ENCODE measurements around the gene RPUSD1.
"Not testable (repeated sequence)": the region's sequence is repeated elsewhere in the genome, so short reads cannot be mapped to it uniquely, and the experiment has no call there.

RPUSD1 gene, protein sequence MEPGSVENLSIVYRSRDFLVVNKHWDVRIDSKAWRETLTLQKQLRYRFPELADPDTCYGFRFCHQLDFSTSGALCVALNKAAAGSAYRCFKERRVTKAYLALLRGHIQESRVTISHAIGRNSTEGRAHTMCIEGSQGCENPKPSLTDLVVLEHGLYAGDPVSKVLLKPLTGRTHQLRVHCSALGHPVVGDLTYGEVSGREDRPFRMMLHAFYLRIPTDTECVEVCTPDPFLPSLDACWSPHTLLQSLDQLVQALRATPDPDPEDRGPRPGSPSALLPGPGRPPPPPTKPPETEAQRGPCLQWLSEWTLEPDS

DNA sequence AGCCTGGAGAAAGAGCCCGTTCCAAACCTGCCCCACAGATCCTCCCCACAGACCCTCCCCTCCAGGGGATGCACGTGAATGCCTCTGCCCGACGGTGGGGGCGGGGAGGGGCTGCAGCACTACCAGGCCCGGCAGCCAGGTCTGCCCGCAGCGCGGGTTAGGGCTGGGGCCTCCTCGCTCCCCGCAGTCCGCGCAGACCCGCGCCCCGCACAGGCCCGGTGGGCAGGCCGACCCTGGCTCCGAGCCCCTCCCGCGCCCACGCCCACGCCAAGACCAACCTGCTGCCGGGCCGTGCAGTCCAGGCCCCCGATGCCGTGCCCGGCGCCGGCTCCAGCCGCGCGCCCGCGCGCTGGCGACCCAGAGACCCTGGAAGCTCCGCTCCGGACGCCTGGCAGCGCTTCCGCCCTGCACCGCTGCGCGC lies at the start of gene RPUSD1:
Gene RPUSD1 (minus strand): TSS at position 404 of the 421 bp plus-strand sequence. CDS start 644 bp downstream, outside the sequence.
- no peak for DNase-seq

DNA sequence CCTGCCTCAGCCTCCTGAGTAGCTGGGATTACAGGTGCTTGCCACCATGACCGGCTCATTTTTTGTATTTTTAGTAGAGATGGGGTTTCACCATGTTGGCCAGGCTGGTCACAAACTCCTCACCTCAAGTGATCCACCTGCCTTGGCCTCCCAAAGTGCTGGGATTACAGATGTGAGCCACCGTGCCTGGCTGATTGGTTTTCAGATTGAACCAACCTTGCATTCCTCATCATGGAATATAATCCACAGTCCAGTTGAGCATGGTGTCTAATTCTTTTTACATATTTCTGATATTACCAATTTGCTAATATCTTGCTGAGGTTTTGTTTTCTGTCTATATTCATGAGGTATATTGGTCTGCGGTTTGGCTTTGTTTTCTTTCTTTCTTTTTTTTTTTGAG lies 48.6 kb upstream of the RPUSD1 start:
- DNase-seq, result not testable (repeated sequence)

DNA sequence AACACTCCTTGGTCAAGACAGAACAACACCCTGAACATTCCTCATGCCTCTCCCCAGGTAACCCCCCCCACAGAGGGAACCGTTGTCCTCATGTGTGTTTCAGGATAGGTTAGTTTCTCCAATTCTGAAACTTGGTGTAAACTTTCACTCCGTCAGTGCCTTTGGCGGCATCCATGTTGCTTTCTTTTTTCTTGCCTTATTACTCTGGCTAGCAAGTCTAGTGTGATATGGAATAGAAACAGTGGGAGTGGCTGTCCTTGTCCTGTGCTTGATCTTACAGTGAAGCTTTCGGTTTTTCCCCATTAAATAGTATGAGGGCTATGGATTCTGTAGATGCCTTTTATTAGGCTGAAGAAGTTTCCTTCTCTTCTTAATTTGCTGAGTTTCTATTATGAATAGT lies 48.0 kb upstream of the RPUSD1 start:
- no peak for DNase-seq

DNA sequence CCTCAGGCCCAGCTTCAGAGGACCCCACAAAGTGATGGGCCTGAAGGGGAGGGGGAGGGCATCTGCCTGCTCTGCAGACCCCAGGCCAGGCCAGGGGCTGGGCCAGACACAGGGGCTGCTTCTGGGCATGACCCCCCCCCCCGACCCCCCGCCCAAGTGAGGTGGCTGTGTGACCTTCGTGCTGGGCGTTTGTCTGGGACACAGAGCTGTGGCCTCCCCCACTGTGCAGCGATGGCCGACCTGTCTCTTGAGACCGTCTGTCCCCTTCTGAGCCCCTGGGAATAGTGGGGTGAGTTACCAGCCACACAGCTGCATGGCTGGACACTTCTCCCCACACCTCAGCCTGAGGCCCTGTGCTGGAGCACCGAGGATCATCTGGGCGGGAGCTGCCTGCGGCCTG lies 47.2 kb upstream of the RPUSD1 start:
- no peak for DNase-seq

DNA sequence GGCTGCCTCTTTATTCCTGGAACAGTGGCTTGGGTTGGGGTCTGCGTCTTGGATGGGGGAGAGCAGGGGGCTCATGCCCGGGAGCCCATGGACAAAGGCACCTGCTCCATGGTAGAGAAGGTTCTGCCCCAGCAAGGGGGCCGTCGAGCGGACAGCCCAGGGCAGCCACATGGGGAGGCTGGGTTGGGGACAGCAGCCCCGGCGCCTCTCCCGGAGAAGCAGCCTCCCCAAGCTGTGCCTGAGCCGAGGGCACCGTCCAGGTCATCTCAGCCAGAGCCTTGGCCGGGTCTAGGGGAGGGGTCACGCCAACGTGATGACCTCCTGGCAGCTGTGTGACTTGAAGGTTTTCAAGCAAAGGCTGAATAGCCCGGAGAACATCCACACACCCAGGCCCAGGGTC lies 45.2 kb upstream of the RPUSD1 start:
- DNase-seq, result no peak

DNA sequence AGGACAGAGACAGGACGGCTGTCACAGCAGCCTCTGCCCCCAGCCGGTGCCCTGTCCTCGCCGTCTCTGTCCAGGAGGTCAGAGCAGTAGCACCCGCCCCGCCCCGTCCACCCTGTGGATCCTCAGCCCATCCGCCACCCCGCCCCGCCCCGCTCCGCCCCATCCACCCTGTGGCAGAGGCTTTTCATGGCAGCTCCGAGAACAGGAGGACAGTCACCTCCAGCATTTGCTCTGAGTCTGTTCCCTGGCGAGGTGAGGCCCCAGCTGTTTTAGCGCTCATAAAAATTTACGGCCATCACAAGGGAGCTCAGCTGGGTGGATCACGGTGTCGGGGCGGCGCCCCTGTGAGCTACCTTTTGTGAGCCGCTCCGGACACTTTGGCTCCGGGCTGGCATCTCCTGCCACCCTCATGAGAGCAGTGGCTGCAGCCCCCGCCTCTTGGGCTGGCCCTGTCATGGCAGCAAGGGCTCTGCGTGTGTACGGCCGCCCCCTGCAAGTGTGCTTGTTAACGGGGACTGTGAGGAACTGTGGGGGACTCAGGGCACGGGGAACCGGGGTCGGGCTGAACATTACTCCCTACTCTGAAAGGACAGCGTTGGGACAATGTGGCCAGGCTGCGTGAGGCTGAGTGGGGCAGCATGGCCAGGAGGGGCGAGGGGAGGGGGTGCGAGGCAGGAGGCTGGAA lies 44.6 kb upstream of the RPUSD1 start:
- DNase-seq, result no peak

DNA sequence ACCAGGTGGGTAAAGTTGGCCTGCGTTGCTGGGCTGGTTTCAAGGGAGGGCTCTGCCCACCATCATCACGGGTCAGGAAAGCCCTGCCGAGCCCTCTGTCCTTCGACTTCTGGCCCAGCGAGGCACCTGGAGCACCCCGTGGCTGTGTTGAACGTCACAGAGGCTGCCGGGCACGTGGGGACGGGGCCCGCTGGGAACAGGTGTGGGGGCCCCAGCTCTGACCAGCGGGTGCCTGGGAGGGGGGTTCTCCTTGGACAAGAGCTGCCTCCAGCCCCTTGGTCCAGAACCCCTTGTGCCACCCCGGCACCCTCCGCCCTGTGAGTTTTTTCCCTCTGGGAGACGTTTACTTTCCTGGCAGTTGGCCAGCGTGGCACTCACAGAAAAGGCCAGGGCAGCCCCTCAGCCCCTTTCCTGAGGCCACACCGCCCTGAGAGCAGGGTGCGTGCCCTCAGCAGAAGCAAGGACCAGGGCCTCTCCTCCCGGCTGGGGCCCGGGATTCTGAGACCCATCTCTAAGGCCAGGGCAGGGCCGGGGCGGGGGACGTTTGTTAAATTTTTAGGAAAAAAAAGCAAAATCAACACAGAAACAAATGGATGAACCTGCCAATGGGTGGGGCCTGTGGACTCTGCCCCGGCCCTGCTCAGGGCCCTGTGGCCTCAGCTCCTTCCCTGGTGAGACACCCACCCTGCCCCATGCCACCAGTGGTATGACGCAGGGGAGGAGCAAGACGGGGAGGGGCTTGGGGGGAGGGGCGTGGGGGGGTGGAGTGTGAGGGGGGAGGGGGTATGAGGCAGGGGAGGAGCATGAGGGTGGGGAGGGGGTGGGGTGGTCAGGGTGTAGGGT lies 43.6 kb upstream of the RPUSD1 start:
- no peak for DNase-seq

DNA sequence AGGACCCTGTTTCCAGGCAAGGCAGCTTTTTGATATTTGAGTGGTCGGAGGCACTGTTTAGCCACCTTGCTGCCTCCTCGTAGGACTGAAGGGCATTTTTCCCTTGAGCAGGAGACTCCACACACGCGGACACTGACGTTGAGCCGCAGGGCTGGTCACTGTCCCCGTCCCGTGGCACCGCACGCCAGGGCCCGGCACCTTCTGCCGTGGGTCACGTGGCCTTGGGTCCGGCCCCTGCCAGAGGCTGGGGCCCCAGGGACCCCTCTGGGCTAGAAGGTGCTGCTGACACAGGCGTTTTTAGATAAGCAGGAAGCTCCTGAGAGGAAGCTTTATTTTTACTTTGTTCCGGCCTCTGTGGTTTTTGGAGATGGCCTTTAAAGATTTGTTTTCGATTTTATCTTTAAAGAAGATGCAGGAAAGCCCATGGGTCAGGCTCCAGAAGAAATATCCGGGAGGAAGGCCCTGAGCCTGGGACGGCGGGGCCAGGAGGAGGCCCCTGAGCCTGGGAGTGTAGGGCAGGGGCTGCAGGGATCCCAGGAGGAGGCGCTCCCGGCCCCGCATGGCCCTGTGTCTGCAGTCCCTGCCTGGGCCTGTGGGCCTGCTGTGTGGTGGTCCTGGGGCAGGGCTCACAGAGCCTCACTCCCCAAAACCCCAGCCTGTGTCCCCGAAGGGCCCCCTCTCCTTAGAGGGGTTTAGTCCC lies 42.8 kb upstream of the RPUSD1 start:
- no peak for DNase-seq

DNA sequence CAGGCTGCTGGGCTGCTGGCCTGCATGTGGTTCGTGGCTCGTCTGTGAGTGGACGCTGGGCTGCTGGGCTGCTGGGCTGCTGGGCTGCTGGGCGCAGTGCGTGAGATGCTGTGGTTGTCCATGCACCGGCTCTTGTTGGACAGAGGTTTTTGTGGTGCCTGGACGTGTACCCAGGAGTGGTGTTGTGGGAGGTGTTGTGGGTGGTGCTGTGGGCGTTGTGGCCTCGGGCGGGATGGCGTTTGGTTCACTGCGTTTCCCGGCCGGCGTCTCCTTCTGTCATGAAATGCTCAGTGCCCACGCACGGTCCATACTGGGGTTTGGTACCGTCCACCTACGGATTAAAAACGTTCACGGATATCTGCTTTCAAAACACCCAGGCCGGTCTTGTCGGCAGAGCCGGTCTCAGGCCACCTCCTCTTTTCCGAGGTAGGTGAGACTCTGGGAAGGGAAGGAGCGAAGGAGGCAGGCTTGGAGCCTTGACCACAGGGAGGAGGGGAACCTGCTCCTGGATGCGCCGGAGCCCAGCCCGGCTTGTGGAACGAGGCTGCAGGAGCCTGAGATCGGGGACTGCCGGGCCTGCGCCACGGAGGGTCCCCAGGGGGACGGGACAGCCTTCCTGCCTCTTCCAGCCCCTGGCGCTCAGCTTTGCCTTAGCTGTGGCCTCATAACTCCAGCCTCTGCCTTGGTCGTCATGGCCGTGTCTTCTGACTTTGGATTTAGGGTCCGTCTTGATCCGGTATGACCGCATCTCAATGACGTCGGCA lies 42.1 kb upstream of the RPUSD1 start:
- no peak for DNase-seq

DNA sequence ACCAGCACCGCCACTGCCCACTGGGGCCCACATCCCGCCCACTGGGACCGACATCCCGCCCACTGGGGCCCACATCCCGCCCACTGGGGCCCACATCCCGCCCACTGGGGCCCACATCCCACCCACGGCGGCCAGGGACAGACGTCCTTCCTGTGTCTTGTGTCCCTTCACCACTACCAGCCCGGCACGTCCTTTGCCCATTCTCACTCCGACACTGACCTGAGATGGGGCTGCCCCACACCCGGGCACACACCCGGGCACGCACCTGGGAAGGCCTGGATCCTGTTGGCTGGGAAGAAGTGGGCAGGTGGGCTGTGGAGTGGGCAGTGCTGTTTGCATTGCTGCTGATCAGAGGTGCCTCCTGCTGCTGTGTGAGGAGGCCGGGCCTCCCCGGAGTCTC lies 40.7 kb upstream of the RPUSD1 start:
- DNase-seq, result no peak

DNA sequence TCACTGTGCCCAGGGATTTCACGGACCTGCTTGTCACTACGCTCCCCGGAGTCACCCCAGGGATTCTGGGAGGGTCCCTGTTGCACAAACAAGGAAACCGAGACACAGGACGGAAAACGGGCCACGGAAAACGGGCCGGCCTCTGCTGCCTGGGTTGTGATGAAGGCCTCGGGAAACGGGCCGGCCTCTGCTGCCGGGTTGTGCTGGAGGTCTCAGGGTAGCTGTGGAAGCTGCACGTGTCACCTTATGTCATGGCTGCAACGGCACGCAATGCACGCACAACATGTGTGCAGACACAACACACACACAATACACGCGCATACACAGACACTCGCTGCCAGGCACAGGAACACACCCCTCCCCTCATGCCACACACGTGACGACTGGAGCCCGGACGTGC lies 39.3 kb upstream of the RPUSD1 start:
- no peak for DNase-seq

DNA sequence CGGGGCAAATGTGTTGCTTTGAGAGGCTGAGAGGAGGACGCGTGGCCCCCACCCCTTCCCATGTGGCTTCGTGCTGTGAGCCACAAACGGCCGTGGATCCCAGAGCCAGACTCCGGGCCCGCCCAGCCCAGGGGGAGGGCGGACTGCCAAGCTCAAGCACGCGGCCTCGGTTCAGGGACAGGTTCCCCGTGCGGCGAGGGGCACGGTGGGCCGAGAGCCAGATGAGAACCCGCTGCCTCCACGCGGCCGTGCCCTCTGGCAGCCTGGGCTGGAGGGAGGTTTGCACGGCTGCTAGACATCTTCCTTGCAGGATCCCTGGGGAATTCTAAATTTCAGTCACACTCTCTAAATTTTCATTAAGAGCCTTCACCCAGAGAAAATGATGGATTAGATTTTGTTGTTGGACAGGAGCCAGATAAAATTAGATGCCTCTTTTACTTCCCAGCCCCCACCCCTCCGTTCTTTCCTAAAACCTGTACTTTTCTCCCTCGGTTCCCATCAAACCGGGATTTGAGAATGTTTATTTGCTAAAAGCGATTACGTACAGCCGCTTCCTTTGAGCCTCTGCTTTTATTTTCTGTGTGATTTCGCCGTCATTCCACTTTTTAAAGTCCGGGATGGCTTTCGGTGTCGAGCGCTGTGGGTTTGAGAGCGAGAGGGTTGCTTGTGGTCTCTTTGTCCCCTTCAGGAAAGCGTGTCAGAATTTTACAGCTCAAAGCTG lies 37.3 kb upstream of the RPUSD1 start:
- DNase-seq, result no peak

DNA sequence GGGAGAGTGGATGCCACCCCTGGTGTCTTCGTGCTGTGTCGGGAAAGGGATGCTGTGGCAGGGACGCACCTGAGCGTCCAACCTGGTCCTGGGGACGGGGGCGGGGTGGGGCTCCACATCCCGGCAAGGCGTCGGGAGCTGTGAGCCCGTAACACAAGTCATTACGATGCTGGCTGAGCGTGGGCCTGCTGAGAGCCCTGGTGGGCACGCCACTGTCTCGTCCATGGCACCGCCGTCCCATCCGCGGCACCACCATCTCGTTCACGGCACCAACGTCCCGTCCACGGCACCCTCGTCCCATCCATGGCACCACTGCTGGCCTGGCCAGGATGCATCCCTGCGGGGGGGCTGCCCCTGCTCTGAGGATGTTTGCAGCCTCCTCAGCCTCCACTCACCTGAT lies 36.4 kb upstream of the RPUSD1 start:
- DNase-seq, result no peak

DNA sequence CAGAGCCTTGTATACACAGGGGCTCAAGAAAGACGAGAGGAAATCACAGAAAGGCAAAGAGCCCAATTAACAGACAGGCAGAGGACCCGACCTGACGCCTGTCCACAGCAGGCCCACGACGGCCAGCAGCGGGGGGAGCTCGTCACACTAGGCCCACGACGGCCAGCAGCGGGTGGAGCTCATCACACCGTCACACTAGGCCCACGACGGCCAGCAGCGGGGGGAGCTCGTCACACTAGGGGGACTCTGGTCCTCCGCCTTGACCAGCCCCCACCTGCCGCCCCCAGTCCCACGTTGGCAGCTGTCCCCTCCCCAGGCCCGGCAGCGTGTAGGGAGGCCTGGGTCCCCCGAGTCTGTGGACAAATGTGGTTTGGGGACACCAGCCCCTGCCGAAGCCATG lies 36.0 kb upstream of the RPUSD1 start:
- no peak for DNase-seq

DNA sequence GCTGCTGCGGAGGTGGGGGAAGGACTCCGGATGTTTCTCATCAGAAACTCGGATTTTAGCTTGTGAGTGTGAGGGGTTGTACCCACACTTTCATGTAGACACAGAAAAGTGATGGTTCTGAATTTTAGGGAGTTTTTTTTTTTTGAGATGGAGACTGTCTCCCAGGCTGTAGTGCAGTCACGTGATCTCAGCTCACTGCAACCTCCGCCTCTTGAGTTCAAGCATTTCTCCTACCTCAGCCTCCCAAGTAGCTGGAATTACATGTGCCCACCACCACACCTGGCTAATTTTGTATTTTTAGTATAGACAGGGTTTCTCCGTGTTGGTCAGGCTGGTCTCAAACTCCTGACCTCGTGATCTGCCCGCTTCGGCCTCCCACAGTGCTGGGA lies 34.7 kb upstream of the RPUSD1 start:
- DNase-seq, result no peak

DNA sequence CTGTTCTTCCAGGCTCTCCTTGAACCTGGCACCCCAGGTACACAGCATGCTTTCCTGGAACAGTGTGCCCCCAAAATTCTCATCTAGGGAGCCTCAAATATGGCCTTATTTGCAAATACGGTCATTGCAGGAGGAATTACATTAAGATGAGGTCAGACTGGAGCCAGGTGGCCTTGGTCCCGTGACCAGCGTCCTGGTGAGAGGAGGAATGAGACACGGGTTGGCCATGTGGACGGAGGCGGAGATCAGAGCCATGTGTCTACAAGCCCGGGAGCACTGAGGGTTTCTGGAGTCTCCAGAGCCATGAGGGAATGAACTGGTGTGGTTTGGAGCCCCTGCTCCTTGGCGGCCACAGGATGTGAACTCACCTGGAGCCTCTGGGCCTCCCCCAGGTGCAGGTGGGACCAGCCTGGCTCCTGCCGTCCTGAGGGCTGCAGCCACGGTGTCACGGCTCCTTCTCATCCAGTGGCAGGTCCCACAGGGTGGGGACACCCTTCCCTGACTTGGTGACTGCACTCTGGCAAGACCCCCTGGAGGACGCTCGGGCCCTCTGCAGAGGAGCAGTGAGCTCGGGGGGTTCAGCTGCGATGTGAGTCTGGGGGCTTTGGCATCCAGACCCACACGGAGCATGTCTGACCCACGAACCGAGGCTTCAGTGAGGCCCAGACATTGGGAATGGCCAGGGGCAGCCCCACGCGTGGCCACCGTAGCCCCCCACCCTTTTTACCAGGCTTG lies 34.2 kb upstream of the RPUSD1 start:
- no peak for DNase-seq

DNA sequence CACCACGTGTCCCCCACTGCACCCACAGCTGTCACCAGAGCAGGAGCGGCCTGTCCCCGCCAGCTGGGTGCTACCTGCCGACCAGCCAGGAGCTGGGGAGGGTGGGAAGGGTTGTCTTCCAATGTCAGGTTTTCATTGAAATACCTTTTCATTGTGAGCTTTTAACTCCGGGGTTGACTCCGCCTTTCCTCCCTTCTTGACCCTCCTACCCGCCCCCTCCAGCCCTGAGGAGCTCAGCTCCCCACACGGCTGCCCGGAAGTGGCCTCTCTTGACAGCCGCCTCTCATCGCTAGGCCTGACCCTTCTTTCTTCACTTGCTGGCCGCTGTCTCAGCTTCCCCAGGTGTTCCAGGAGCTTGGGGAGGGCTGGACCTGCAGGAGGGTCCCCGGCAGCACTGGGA lies 33.6 kb upstream of the RPUSD1 start:
- no peak for DNase-seq

DNA sequence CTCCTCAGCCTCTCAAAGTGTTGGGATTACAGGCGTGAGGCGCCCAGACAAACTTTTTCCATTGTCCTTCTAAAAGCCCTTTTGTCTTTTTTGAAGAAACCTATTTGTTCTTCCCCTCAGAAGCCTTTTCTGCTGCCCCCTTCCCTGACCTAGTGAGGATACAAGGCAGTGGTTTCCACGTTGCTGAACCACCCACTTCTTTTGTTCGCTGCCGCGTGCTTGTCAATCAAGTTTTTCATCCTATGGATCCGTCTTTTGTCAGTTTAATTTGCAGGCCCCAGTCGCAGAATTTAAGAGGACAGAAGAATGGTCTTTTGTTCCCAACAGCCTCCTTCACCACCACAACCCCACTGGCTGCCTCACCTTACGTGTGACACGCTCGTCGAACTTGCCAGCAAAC lies 32.6 kb upstream of the RPUSD1 start:
- DNase-seq, result no peak

DNA sequence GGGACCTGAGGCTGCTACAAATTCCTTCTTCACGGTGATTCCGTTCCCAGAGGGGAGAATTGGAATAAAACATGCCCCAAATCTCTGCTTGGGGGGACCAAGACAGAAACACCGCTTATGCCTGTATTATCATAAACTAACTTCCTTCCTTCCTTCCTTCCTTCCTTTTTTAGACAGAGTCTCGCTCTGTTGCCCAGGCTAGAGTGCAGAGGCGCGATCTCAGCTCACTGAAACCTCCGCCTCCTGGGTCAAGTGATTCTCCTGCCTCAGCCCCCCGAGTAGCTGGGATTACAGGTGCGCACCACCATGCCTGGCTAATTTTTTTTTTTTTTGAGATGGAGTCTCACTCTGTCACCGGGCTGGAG lies 31.8 kb upstream of the RPUSD1 start:
- DNase-seq, result not testable (repeated sequence)

DNA sequence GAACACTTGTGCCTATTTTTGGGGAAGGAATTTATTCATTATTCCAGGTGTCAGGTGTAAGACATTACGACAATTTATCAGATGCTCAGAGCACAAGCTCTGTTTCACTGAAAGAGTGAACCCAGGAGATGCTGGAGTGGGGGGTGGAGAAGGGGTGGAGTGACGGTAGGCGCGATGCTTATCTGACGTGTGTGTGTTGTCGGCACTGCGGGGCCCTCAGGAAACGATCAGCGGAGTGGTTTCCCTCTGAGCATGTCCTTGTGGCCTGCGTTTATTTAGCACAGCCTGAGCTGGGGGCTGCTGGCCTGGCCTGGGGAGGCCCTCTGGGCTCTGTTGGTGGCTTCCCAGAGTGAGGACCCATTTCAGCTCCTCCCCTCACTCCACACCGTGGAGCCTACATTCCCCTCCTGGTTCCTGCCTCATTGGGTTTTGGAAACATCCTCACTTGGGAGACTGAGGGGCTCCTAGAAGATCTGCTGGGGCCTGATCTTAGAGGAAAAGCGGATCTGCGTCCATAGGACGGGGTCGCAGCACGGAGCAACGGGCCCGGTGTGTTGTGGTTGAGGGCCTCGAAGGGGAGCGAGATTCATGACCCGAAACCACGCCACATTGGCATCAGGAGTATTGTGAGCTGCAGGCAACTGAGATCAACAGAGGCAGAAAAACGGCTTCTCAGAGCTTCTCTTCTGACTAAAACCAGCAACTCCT lies 31.3 kb upstream of the RPUSD1 start:
- DNase-seq, result no peak
